ENCODE data around the gene TMEM38B. TPM values are rescaled to one million over a fixed set of nuclear protein-coding genes. Genes with fewer than 3 reads are reported as not detected.

The TMEM38B gene, protein sequence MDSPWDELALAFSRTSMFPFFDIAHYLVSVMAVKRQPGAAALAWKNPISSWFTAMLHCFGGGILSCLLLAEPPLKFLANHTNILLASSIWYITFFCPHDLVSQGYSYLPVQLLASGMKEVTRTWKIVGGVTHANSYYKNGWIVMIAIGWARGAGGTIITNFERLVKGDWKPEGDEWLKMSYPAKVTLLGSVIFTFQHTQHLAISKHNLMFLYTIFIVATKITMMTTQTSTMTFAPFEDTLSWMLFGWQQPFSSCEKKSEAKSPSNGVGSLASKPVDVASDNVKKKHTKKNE
- total RNA-seq, result 6.2 and 8.3 TPM in 2 replicates

GRCh38 chr9:105694190-105694847, at the start of gene TMEM38B:
Gene TMEM38B (plus strand): TSS chr9:105694541. CDS start chr9:105694661, 120 bp downstream.

DNA sequence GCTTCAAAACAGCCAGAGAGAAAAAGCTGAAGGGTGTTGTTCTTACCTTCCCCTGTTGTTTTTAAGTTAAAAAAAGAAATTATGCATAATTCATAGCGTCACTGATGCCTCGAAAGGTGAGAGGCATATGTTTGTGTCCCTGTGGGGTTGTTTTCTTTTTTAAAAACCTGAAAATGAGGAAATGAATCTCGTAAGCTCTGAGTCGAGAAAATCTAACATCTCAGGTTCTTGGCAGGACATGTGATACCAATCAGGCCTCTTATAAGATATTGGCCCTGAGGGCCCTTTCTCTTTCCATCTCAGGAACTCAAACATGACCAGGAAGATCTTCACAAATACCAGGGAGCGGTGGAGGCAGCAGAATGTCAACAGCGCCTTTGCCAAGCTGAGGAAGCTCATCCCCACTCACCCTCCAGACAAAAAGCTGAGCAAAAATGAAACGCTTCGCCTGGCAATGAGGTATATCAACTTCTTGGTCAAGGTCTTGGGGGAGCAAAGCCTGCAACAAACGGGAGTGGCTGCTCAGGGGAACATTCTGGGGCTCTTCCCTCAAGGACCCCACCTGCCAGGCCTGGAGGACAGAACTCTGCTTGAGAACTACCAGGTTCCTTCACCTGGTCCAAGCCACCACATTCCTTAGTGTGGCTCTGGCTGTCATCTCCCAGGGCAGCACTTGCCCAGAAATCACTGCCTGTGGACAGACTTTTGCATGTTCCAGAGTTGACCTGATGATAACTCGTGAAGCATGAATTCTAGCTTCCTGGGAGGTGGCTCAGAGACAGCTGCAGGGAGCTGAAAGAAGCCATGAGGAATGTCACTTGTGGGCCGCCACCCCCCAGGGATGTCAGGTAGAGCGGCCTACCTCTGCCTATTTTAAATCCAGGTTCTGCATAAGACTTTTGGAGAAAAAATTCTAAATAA, 31.9 kb upstream of the TMEM38B start, which contains the start of gene TAL2:
Gene TAL2 (plus strand): TSS at position 274 of the 921 bp plus-strand sequence. CDS start 40 bp downstream, at position 314.

Other genes with a start within 250 kb of the TMEM38B start
- 2.1 and 3.4 TPM in 2 replicates for gene FSD1L, start 246.5 kb upstream of the TMEM38B start, total RNA-seq
- gene FKTN, start 136.4 kb upstream of the TMEM38B start, total RNA-seq, result 7.2 and 17.2 TPM in 2 replicates
- gene TAL2, start 32.1 kb upstream of the TMEM38B start, total RNA-seq, result not detected in 2 replicates

Measured in dermis lymphatic vessel endothelial cell (primary cell).